Hematopoietic multipotent progenitor cell treated with erythropoietin and hydrocortisone succinate and interleukin-3 and kit ligand, for 8 days (in vitro differentiated cells): ENCODE data around the gene GALR3.
"Not testable (repeated sequence)": the region's sequence is repeated elsewhere in the genome, so short reads cannot be mapped to it uniquely, and the experiment has no call there.

Experiments
- DNase-seq: peaks from one replicate; pipeline ENCODE4 v3.0.0-alpha.2; 2015

Gene GALR3, protein sequence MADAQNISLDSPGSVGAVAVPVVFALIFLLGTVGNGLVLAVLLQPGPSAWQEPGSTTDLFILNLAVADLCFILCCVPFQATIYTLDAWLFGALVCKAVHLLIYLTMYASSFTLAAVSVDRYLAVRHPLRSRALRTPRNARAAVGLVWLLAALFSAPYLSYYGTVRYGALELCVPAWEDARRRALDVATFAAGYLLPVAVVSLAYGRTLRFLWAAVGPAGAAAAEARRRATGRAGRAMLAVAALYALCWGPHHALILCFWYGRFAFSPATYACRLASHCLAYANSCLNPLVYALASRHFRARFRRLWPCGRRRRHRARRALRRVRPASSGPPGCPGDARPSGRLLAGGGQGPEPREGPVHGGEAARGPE

DNA sequence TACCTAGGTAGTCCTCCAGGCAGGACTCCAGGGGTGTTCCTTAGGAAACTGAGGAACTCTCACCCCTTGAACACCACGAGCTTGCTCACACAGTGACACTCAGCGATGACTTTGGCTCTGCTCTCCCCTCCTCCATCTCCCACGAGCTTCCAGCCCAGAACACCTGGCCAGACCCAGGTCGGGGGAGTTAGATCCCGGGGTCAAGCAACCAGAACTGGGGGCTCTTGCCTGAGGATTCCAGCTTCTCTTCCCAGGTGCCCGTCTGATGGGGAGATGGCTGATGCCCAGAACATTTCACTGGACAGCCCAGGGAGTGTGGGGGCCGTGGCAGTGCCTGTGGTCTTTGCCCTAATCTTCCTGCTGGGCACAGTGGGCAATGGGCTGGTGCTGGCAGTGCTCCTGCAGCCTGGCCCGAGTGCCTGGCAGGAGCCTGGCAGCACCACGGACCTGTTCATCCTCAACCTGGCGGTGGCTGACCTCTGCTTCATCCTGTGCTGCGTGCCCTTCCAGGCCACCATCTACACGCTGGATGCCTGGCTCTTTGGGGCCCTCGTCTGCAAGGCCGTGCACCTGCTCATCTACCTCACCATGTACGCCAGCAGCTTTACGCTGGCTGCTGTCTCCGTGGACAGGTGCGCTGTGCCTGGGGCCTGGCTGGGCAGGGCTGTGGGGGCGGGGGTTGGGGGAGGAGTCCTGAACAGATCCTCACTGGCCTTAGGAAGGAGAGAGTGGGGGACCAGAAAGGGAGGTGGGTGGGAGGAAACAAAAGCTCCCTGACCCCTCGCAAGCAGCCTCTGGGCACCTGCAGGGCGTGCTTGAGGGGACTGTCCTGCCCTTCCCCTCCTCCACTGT is at the start of gene GALR3:
Gene GALR3 (plus strand): TSS at position 249 of the 852 bp plus-strand sequence. CDS start 25 bp downstream, at position 274.
- DNase-seq = no peak

DNA sequence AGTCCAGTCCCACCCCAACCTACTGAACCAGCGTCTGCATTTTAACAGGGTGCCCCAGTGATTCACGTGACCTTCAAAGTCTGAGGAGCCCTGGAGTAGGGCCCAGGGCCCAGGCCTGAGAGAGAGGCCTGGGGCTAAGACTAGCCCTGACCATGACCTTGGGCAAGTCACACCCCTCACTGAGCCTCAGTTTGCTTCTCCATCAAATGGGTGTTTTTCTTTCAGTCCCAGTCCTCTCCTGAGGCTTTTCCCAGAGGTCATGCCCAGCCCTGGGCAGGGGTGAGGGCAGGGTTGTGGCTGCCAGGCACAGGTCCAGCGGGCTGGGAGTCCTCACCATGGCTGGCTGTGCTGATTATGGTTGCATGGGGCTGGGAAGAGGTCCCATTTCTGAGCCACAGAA is 48.5 kb upstream of the GALR3 start:
- no peak for DNase-seq

DNA sequence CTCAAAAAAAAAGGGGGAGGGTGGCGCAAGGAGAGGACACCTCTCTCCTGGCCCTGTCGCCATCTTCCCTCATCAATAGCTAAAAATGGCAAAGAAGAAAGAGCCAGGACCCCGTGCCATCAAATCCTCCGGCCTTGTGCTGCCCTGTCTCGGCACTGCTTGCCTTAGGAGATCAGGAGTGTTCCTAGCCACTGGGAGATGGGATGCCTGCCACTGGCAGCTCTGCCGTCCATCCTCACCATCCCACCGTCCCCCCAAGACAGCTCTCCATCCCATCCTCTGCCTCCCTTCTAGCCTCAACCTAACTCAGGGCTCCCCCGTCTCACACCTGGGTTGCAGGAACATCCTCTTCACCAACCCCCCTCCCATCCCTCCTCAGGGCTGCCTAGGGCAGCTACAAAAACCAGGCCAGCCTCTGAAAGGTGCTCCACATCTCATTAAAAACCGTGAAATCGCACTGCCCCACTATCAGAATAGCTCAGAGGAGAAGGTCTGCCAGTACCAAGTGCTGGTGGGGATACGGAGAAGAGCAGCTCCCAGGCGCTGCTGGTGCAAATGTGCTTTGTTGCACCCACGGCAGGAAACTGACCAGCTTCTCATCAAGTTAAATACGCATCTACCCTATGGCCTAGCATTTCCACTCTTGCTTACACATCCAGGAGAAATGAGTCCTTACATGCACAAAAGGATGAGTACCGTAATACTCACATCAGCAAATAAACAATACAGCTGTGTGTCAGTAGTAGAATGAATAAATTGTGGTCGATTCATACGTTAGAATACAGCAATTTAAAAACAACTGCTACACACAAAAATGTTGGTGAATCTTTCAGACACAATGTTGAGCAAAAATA is 47.2 kb upstream of the GALR3 start:
- DNase-seq = no peak

DNA sequence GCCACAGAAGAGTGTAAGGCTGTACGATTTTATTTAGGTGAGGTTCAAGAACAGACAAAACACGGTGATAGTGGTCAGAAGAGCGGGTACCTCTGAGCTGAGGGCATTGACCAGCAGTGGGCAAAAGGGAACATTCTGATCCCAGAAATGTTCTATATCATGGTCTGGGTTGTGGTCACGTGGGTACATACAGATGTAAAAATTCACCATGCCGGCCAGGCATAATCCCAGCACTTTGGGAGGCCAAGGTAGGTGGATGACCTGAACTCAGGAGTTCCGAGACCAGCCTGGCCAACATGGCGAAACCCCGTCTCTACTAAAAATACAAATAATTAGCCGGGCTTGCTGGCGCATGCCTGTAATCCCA is 46.6 kb upstream of the GALR3 start:
- no peak for DNase-seq

DNA sequence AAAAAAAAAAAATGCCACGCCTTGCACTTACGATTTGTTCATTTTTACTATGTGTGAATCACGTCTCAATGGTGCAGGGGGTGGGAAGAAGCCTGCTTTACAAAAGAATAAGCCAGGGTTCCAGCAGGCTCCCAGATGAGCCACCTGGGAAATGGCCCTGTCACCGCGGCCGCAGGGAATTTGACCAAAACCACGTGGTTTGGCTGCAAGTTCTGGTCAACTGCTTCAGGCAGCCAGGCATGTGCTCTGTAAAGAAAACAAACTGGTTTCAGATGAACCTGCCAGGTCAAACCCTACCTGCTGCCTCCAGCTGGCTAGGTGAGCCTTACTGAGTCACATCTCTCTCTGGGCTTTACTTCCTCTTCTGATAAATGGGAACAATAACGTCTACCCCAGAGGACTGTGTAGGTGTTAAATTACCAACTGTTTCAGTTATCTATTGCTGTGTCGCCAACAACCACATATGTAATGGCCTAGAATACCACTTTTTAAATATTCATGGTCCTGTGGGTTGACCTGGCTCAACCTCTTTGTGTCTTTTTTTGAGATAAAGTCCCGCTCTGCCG is 46.0 kb upstream of the GALR3 start:
- DNase-seq = peak; percentile 50

DNA sequence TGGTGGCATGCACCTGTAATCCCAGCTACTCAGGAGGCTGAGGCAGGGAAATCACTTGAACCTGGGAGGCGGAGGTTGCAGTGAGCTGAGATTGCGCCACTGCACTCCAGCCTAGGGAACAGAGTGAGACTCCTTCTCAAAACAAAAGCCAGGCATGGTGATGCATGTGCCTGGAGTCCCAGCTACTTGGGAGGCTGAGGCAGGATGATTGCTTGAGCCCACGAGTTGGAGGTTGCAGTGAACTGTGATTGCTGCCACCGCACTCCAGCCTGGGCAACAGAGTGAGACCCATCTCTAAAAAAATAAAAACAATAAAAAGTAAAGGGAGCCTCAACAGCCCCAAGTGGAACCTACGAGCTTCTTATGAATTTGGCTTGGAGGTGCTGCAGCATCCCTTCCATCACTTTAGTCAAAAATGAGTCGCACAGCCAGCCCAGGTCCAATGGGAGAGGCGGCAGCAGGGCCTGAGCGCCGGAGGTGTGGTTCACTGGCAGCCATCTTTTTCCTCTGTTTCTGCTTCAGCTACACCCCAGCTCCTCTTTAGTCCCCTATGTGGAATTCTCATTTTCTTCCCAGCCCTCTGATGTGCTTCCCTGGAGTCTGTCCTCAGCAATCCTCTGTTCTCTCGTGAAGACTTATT is 44.7 kb upstream of the GALR3 start:
- DNase-seq = no peak

DNA sequence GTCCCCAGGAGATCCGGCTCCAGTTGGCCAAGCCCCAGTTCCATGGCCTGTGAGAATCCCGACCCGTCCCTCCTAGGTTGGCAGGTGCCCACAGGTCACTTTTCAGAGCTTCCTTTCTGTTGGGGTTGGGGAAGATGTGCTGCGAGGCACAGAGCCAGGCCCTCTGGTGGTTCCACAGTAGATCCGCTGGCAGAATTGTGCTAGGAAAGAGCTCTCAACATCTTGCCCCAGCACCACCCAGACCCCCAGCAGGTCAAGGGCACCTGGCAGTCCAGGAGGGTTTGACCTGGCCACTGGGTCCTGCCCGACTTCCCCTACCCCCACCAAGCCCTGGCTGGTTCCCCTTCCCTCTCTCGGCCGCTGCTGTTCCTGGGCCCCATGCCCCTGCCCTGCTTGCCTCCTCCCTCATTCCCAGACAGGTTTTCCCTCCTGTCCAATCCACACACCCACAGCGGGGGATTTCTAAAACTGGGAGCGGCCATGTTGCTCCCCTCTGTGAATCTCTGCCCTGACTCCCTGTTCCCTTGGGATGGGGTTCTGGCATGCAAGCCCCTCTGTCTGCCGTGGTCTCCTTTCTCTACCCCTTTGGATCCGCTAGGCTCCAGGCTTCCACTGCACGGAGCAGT is 41.6 kb upstream of the GALR3 start:
- DNase-seq = no peak

DNA sequence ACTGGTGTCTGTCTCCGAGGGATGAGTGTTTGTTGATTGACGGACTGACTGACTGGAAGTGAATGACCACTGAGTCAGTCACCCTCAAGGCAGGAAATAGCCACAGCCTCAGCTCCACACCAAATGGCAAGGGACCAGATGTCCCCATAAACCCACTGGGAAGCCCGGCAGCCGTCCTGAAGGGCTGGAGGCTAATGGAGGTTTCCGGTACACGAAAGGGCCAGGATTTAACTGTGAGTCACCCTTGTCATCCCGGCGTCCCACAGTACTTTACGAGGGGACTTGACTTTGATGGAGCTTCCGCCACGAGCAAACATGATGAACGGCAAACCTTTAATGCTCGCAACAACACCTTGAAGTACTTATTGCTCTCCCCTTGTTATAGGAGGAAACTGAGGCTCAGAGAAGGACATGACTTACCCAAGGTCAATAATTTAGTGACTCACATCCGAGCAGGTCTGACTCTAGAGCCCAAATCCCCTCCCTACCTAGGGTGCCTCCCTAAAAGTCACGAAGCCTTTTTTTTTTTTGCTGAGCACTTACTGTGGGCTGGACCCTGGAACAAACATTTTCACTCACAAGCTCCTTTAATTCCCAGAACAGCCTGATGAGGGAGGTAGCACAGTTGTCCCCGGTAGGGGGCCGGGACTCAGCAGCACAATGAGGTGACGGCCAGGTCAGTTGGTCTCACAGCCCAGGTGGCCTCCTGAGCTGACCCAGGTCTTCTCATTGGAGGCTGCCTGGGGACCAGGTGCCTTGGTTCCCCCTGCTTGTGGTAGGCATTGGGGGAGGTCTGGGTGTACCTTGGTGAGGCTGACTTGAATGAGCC is 40.6 kb upstream of the GALR3 start:
- DNase-seq = no peak

DNA sequence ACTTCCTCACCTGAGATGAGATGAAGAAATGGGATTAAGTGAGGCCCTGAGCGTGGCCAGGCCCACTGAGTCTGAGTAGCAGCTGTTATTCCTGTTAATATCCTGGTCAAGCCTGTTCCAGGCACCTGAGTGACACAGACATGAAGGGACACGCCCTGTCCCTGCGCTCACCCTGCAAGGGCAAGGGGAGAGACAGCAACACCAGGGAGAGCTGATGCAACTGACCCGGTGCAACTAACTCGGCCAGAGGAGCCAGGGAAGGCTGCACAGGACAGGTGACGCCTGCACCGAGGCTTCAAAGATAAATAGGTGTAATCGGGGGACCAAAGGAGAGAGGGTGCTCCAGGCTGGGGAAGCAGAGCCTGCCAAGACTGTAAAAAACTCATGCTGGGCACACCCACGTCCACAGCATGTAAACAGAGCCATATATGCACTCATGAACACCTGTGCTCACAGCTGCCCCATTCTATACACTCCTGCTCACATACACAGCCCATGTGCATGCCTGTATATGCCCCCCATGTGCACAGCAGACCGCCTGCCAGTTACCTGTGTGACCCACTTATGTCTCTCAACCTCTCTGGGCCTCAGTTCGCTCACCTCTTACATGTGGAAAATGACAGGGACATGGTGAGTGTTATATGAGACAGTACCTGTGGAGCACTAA is 38.2 kb upstream of the GALR3 start:
- no peak for DNase-seq

DNA sequence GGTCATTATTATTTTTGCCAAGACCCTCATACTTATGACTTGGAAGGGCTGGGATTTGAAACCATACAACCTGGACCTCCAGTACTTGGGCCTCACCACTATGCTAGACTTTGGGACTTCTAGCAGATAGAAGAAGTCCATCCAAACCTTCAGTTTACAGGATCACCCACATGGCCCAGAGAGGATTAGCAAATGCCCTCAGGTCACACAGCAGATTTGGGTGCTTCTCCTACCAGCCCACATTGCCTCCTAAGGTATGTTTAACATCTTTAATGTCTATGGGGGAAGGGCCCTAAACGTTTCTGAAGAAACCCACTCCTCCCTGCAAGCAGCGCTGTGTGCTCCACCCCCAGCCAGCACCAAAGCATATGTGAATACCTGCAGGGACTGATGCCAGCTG is 32.9 kb upstream of the GALR3 start:
- DNase-seq = no peak

DNA sequence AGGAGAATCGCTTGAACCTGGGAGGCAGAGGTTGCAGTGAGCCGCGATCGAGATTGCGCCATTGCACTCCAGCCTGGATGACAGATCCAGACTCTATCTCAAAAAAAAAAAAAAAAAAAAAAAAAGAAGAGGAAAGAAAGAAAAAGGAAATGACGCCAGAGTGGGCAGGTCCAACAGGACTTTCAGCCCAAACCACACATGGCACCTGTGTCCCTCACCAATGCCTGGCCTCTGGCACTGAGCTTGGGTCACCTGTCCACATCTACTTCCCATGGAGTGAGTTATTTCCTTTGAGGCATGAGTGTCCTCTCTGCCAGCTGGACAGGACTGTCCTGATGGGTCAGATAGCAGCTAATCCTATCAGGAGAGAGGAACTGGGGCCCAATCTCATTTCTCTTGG is 30.7 kb upstream of the GALR3 start:
- DNase-seq = no peak

DNA sequence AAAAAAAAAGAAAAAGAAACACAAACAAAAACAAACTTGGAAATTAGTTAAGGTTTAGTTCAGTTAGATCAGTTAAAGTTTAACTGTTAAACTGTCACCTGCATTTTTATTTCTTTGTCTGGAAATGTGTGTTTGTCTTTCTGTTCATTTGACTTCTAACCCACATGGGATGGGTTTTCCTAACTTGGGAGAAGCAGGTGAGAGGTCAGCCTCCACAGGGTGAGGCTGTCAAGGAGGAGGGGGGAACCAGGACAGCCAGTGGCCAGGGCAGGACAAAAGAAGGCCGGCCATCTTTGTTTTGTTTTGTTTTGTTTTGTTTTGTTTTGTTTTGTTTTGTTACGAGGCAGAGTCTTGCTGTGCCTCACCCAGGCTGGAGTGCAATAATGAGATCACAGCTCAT is 28.8 kb upstream of the GALR3 start:
- DNase-seq = no peak

DNA sequence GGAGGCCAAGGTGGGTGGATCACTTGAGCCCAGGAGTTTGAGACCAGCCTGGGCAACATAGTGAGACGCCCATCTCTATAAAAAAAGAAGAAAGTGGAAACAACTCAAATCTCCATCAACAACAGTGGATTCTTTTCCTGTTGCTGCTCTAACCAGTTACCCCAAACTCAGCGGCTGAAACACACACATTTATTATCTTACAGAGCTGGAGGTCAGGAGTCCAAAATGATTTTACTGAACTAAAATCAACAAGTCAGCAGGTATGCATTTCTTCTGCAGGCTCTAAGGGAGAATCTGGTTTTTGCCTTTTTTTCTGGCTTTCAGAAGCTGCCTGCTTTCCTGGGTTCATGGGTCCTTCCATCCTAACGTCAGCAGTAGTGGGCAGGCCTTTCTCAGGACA is 27.1 kb upstream of the GALR3 start:
- DNase-seq = no peak

DNA sequence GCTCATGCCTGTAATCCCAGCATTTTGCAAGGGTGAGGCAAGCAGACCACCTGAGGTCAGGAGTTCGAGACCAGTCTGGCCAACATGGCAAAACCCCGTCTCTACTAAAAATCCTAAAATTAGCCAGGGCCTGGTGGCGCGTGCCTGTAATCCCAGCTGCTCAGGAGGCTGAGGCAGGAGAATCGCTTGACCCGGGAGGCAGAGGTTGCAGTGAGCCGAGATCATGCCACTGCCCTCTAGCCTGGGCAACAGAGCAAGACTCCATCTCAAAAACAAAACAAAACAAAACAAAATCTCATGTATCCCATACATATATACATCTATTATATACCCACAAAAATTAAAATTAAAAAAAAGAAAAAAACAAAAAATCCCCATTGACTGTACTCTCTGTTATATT is 25.9 kb upstream of the GALR3 start:
- DNase-seq = not testable (repeated sequence)

DNA sequence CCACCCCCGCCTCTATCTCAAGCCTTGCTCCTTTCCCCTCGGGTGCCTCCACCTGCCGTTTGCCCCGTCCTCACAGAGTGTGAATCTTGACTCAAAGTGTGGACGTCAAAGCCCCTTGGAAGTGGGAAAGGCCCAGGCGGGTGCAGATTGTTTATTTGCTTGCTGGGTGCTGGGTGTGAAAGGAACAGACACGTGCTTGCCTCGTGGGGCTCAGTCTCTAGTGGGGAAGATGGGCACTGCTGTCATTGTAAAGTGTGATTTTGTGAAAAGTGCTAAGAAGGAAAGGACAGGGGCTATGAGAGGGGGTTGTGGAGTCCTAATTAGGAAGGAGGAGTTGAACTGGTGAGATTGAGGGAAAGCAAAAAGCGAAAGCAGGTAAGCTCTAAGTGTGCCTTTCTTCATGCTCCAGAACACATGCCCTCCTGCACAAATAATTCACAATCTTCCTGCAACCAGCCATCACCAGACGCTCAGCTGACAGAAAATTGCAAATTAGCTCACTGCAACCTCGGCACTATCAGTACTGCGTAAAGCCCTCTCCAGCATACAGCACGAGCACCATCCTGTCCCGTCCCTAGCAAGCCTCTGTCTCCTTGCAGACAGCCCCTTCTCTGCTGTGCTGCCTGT is 25.2 kb upstream of the GALR3 start:
- no peak for DNase-seq

DNA sequence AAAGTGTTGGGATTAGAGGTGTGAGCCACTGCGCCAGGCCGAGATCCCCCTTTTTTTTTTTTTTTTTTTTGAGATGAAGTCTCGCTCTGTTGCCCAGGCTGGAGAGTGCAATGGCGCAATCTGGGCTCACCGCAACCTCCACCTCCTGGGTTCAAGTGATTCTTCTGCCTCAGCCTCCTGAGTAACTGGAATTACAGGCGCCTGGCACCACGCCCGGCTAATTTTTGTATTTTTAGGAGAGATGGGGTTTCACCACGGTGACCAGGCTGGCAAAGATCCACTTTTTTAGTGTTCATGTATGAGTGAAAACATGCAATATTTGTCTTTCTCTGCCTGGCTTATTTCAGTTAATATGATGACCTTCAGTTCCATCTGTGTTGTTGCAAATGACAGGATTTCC is 23.2 kb upstream of the GALR3 start:
- not testable (repeated sequence) for DNase-seq

DNA sequence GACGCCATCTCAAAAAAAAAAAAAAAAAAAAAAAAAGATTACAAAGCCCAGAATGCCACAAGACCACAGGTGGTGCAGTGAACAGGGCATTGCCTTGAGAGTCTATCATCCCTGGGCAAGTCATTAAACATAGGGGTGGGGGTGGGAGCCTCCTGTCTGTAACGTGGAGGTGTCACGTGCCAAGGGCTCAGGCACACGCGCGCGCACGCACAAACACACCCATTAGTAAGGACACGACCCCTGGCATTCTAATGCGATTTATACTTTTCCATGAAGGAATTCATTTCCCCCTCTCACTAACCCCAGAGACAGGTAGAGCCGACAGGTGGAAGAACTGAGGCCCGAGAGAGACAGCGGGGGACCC is 21.3 kb upstream of the GALR3 start:
- peak; percentile 34 for DNase-seq

DNA sequence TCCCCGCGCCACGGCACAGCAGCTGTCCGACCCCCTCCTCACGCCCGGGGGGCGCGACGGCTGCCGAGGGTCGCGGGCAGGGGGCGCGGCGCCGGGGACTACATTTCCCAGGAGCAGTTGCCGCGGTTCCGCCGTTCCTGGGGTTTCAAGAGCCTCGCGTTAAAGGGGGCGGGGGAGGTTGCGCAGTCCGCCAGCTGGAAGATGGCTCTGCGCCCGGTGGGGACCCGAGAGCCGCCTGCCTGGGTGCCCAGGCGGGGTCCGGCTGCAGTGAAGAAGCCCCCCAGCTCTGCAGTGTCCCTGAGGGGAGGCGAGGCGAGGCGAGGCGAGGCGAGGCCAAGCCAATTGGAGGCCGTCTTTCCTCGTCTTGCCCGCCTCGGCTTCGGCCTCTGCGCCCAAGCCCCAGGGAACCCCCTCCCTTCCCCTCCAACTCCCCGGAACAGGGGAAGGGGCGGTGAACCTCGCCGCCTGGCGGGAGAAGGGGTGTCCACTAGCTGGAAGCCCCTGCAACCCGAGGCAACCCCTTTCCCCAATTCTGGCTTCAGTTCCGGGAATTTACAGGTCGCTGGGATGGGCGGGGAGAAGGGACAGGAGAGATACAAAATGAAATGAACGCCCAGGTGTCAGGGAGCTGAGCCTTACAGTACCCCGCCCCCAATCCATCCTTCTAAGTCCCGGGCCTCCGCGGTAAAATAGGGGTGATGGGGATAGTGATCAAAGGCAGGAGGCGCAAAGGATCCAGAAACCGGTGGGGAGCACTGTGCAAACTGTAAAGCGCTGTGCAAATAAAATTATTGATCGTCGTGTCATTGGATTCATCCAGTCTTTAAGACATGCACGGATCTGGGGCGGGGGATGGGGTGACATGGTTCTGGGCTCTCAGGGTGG is 20.6 kb upstream of the GALR3 start:
- peak; percentile 41 for DNase-seq

DNA sequence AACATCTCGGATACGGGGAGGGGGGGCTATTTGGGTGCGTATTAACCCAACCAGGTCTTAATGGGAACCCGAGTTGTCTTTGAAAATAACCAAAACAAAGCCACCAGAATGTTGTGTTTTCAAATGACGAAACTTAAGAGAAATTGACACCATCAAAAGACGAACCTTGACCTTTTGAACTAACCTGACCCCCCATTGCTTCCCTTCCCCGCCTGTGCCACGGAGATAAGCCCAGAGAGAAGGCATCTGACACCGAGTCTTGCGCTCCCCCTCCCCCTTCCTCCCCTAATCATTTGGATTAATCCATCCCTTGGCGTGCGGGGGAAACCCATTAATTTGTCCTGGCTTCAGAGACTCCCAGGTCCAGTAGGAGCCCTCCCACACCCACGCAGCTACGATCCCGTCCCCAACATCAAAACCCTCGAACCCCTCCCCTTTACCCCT is 20.0 kb upstream of the GALR3 start:
- DNase-seq = peak; percentile 92
